ENCODE data around the gene LAMB1.
"Not testable (repeated sequence)": the region's sequence is repeated elsewhere in the genome, so short reads cannot be mapped to it uniquely, and the experiment has no call there.

LAMB1 gene

GRCh38 chr7:108033776-108034497 is 31.0 kb upstream of the LAMB1 start:
- no peak for DNase-seq (ENCODE audit: low spot score)
- TF ChIP-seq CTCF (IDR thresholded peaks at IDR 0.05; ENCODE audit: extremely low read depth, insufficient read depth, missing control alignments) = no peak
- in situ Hi-C loops (cut with MboI; ENCODE audit: low pct_unique_long_range_greater_than_20kb, low sequenced_read_pairs, unreplicated experiment) = no loop called here

GRCh38 chr7:108033309-108033708 is 30.3 kb upstream of the LAMB1 start:
- DNase-seq (ENCODE audit: low spot score); in situ Hi-C loops (cut with MboI; ENCODE audit: low pct_unique_long_range_greater_than_20kb, low sequenced_read_pairs, unreplicated experiment): not testable (repeated sequence)

GRCh38 chr7:108030516-108030915 is 27.6 kb upstream of the LAMB1 start:
- in situ Hi-C loops (cut with MboI; ENCODE audit: low pct_unique_long_range_greater_than_20kb, low sequenced_read_pairs, unreplicated experiment) = no loop called here
- no peak for TF ChIP-seq CTCF (IDR thresholded peaks at IDR 0.05; ENCODE audit: extremely low read depth, insufficient read depth, missing control alignments)

GRCh38 chr7:108029034-108029433 is 26.1 kb upstream of the LAMB1 start:
- in situ Hi-C loops (cut with MboI; ENCODE audit: low pct_unique_long_range_greater_than_20kb, low sequenced_read_pairs, unreplicated experiment) = no loop called here
- no peak for DNase-seq (ENCODE audit: low spot score)
- no peak for TF ChIP-seq CTCF (IDR thresholded peaks at IDR 0.05; ENCODE audit: extremely low read depth, insufficient read depth, missing control alignments)

More at GRCh38 chr7:108030516-108030915, 27.6 kb upstream of the LAMB1 start:
- no peak for DNase-seq (ENCODE audit: low spot score)

GRCh38 chr7:108028111-108028510 is 25.1 kb upstream of the LAMB1 start:
- no peak for TF ChIP-seq CTCF (IDR thresholded peaks at IDR 0.05; ENCODE audit: extremely low read depth, insufficient read depth, missing control alignments)
- no peak for DNase-seq (ENCODE audit: low spot score)
- in situ Hi-C loops (cut with MboI; ENCODE audit: low pct_unique_long_range_greater_than_20kb, low sequenced_read_pairs, unreplicated experiment) = no loop called here

- in situ Hi-C loops (cut with MboI; ENCODE audit: low pct_unique_long_range_greater_than_20kb, low sequenced_read_pairs, unreplicated experiment) = no loop called here
- no peak for TF ChIP-seq CTCF (IDR thresholded peaks at IDR 0.05; ENCODE audit: extremely low read depth, insufficient read depth, missing control alignments)
- DNase-seq (ENCODE audit: low spot score) = no peak
Observed at GRCh38 chr7:108027239-108027638, 24.3 kb upstream of the LAMB1 start.

- in situ Hi-C loops (cut with MboI; ENCODE audit: low pct_unique_long_range_greater_than_20kb, low sequenced_read_pairs, unreplicated experiment) = no loop called here
- no peak for DNase-seq (ENCODE audit: low spot score)
- no peak for TF ChIP-seq CTCF (IDR thresholded peaks at IDR 0.05; ENCODE audit: extremely low read depth, insufficient read depth, missing control alignments)
Observed at GRCh38 chr7:108026647-108027046, 23.7 kb upstream of the LAMB1 start.

All from GM13977 (cell line).